HG02759 (cell line): ENCODE measurements around the gene AGBL1.
"Not testable (repeated sequence)": the region's sequence is repeated elsewhere in the genome, so short reads cannot be mapped to it uniquely, and the experiment has no call there.

Source experiments
- ATAC-seq: cut with Tn5 transposase; IDR thresholded peaks from one replicate; pipeline ENCODE4 v1.9.1; 2021; ENCODE audit warnings: mild to moderate bottlenecking, moderate library complexity; ENCODE audit not compliant: unreplicated experiment

Gene AGBL1

DNA sequence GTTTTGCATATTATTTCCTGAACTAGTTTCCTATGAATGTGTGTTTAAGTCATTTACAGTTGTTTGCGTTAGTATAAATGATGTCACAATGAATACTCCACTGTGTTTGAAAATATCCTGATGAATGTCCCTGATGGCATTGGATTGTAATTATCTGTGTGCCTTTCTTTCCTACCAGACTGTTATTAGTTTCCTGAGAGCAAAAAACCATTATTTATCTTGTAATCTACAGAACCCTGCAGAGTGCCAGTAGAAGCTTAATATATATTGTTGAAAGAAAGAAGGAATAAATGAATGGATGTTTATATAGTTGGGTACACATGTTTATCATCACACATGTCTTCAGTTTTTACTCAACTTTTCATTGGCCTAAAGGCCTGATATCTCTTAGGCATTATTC, 312.6 kb downstream of the AGBL1 start:
- no peak for ATAC-seq

DNA sequence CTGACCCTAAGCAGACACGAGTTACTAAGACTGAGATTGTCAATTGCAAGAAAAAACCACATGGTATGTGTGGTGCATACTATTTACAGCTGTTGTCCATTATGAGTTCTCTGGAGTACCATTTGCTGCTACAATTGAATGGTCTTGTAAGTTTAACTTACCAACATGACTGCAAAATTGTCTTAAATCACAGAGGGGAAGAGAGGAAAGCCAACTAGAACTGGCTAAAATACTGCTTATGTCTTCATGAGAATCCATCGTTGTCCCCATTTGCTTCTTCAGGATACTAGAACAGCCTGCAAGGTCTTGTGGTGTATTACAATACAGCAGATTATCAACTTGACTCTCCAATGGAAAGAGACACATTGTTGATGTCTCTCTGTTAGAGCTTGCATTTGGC, 313.2 kb downstream of the AGBL1 start:
- no peak for ATAC-seq

DNA sequence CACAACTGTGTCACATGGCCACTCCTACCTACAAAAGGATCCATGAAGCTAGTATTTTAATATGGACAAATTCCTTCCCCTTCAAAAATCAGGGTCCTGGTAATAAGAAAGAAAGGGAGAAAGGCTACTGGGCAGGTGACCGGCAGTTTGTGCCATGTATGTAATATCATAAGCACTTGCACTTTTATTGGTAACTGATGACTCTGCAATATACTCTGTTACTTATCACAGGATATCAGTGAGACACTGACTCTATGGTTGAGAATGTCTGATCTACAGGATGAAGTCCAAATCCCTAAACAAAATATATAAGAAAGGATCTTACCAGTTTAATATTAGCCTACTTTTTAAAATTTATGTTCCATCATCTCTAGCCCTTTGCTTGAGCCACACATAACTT, 315.2 kb downstream of the AGBL1 start:
- ATAC-seq, result no peak

DNA sequence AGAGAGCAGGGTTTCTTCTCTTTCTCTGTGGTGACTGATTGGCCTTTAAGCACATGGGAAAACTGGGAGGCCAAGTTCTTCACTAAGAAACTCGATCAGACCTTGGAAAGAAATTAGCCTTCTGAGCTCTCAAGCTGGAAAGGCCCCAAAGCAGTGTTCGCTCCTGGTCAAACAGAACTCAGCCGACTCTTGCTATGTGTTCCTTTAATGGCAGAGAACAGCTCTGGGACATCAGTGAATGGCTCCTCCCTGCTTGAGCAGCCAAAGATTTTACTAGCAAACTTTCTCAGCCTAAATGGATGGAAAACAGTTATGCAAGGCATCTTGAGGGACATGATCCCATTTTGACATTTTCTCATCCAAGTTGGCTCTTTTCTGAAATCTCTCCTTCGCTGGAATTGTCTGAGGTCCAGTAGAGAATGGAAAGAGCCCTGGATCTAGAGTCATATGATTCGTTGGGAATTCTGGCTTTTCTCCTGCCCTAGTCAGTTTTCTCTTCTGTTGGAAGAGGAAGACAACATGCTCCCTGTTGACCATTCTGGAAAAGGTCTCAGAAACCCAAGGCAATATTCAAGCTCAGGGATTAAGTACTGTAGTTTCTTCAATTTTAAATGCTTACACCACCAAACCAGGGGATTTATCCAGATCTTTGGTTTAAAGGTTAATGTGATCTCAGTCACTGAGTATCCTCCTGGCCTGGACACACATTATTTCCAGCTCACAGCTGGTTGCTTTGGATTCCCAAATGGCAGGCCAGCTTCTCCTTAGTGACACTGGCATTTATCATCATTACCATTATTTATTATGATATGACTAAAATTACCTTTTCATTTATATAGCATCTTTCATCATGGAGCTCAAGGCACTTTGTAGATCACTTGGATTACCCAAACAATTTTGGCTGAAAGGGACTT, 319.6 kb downstream of the AGBL1 start:
- ATAC-seq, result no peak

DNA sequence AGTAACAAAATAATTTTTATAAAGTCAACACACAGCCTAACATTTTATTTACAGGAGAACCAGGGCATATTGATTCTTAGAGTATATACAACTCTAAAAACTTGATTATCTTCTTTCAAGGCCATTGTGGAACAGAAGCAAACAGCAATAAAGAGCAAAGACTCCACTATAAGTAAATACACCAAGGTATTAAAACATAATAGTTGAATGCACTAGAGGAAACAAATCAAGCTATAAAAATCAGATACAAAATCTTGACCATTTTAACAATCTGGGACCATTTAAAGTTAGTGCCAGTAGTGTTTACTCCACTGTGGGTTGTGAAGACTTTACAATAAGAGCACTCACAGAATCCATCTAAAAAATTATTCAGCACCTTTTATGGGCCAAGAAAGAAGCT, 323.6 kb downstream of the AGBL1 start:
- no peak for ATAC-seq

DNA sequence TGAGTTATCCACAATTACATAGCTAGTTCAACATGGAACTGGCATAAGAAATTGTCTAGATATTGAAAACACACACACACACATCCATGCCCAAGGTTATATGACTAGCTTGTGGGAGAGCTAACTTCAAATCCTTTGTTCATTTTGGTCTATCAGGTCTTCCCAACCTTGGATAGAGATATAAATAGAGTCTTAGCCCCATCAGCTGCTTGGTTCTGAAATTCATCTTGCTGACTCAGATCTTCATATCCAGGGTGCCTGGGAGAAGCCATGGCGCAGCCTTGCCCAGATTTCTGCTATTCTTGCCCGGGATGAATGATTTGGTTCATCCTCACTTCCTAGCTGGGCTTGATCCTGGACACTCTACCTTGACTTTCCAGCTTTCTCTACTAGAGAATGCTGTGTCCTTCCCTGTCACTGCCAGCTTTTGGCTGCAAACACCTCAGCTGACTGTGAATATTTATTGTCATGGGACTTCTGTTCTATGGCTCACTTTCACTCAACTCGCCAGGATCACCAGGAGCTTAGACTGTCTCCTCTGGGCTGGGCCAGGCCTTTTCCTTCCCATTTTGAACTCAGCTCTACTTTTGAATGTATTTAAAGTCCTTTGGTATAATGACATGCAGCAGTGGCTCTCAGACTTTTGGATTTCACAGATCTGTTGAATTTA, 324.4 kb downstream of the AGBL1 start:
- ATAC-seq, result no peak

DNA sequence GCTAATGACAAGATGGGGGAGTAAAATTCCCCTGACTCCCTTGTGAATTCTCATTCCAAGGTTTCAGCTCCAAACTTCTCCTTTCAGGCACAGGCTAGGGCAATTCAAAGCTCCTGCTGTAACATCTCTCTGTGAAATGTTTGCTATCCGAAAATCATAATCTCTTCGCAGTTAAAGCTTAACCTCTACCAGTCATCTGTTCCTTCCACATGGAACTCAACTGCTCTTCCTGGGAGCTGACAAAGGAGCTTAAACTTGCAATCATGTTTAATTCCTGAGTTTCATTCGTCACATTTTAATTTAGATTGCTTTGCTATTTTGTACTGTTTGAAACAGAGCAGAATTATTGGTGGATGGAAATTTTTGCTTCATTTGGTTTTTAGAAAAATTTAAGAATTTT, 328.6 kb downstream of the AGBL1 start:
- ATAC-seq, result no peak

DNA sequence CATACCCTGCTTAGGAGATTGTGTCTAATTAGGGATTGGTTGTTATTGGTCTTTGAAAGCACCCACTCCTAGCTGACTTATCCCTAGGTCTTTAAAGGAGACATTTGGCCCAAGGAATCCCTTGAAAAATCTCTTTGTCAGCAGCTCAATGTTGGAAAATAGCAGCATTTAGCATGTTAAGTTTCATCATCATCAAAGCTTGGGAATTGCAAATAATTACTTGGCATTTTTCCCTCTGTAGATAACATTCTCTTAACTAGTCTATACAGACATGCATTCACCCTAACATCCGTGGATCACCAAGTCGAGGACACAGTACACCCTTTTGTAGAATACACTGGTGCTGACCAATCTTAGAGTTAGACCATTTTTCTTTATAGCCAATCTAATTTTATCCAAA, 332.2 kb downstream of the AGBL1 start:
- ATAC-seq, result no peak

DNA sequence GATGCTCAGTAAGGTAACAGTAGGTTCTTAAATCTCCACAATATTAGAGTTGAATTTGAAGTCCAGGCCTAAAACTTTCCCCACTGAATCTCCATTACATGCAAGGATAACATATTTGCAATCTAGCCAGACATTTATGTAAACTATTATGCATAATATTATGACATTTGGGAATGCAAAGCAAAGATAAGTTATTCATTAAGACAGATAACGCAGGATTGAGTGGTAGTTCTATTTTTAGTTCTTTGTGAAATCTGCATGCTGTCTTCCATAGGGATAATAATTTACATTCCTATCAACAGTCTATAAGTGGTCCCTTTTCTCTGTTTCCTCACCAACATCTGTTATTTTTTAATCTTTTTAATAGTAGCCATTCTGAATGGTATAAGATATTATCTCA, 333.5 kb downstream of the AGBL1 start:
- no peak for ATAC-seq

DNA sequence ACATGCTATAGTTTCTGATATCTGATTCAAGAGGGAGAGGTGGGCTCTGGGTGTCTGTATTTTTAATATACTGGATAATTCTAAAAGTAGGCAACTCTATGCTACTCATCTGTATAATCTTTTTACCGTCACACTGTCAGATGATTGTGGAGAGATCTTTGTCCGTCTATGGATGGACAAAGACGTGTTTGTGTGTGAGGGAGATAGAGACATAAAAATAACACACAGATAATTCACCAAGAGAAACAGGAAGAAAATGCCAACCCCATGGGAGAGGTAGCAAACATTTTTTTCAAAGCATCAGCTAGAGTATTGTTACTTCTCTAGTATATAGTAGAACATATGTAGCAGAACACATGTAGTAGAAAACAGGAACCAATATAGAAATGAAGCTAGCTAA, 346.1 kb downstream of the AGBL1 start:
- no peak for ATAC-seq

DNA sequence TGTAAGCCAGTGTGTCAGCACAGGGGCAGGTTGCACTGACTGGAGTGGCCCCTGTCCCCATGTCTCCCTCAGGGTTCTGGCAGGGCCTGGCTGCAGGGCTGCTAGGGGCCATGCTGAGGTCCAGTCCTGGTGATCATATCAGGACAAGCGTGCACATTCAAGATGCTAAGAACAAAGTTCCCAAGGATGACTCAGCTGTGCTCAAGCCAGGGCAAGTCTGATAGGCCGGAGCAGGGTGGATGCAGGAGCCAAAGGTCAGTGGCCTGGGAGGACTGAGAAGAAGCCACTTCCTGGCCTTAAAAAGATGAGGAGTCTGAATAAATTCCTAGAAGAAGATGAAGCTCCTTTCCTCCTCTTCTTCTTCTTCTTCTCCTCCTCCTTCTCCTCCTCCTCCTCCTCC, 353.2 kb downstream of the AGBL1 start:
- ATAC-seq, result no peak

DNA sequence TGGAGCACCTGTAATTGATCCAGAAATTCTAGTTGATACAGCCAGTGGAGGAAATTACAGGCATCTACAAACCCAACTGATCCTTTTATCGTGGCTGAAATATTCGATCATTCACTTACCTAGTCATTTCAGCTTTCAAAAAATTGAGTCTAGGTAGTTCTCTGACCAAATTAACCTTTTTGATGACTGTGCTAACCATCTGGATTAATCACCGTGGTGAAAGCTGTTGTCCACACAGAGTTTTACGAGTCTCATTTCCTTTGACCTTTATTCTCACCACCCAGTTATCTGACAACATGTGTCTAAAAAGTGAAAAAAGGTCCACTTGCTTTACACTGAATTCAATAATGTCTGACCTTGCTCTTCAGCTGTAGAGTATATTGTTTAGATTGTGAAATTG, 354.3 kb downstream of the AGBL1 start:
- ATAC-seq, result no peak

DNA sequence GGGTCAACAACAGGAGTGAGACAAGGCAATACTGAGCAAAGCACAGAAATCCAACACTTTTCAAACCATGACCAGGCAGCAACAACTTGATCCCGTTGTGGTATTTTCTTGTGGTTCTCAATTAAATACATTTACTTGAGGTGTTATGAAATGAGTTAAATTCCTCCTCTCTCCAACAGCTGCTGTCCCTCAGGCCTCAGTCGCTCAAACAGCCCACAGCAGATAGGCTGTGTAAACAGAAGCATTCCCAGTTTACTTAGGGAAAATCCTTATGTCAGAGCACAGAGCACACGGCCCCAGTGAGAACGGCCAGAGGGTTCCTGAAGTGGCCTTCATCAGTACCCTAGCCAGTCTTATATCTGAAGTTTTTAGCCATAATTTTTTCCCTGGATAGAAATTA, 359.9 kb downstream of the AGBL1 start:
- ATAC-seq, result no peak

DNA sequence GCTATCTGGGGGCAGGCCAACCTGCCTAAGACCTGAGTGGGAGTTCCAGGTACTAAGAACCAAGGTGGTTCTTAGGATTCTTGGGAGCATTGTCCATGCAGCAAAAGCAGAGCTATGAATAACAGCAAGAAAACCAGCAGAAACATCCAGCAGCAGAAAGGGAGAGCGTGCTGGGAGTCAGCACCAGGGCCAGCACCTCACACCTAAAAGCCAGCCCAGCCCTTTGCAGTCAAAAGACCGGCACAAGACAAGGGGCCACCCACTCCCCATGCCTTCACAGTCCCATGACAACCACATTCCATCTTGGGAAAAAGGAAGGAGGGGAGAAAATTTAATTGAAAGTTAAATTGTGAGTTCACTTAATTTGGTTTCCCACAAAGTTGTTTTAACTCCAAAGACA, 364.9 kb downstream of the AGBL1 start:
- no peak for ATAC-seq

DNA sequence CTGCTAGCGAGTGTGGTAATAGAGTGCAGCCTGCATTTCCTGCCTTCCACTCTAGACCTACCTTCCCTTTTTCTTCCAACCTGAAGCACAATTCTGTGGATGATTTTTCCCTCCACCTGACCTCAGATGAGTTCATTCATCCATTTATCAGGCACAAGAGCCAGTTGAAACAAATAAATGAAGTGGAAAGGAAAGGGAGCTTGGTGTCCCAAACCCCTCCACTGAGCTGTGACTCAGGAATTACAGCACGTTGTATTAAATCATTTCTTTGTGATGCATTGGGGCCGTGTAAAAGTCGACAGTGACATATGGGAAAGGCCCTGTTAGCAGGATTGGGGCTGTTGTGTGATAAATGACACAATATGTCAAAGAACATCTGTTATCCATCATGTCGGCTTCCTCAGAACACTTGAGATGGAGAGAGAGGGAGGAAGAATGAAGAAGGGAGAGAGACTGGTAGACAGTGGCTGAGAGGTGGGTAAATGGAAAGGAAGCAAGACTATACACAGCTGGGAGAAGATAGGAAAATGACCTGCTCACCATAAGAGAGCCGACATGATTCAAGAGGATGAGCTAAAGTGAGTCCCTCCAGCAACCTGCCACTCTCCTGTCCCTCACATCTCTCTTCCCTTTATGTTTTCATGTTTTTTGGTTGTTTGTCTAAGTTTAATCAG, 366.0 kb downstream of the AGBL1 start:
- no peak for ATAC-seq

DNA sequence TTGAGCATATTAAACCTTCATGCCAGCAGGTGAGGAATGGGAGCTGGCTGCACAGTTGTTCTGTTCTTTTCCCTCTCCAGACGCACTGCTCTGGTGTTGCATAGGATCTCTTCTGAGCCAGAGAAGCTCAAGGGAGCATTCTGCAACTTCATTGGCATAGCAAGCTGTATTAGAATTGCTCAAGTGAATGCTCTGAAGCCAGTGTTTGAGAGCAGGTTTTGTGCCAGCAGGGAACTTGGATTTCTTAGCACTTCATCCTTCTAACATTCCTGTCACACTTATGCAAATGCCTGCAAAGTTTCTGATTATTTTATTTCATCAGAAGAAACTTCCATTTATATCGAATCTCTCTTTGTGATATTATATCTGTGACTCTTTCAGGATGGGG, 366.6 kb downstream of the AGBL1 start:
- no peak for ATAC-seq

DNA sequence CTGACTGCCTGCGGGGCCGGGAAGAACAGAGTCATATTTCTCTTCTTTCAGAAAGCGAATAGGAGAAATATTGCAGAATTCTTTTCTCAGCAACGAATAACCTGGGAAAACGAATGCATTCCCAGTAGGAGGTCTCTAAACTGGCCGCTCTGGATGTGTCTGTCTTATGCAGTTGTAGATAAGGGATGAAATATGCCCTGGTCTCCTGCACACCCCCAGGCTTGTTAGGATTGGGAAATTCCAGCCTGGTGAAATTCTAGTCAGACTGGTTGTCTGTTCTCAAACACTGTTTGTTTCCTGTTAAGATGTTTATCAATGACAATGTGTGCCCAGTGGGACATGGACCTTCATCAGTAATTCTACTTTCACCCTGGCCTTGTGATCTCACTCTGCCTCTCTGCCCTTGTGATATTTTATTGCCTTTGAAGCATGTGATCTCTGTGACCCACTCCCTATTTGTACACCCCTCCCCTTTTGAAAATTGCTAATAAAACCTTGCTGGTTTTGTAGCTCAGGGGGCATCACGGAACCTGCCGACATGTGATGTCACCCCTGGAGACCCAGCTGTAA, 385.9 kb downstream of the AGBL1 start:
- not testable (repeated sequence) for ATAC-seq

DNA sequence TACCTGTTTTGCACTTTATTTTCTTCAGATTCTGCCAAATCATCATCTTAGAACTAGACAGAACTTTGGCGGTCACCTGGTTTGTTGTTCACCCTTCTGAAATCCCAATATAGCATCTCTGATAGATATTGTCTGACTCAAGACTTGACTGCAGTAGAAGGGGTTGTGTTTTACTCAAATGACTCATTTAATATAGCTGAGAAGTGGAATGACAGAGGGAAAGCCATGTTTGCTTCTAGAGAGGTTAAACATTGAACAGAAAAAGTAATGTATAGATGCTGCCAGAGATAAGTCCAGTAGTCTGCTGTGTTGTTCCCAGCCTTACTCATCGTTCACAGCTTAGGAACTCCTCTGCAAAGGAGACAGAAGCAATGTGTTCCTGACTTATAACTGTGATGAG, 402.0 kb downstream of the AGBL1 start:
- no peak for ATAC-seq

DNA sequence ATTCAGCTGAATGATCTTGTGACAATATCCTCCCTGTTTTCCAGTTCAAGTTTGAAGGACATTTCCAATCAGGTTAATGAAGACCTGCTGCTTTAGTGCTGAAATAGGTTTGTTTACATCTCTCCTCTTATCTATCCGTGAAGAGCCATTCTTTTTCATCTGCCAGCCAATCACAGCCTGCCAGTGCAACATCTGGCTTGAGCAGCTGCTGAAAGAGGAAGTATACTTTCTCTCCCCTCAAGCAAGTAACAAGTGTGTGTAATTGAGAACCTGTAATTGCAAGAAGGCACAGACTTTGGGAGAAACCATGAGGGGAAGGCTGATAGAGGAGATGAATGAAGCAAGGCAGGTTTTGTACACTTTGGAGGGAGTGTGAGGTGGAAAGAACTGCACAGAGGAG, 404.3 kb downstream of the AGBL1 start:
- peak; percentile 58 for ATAC-seq

DNA sequence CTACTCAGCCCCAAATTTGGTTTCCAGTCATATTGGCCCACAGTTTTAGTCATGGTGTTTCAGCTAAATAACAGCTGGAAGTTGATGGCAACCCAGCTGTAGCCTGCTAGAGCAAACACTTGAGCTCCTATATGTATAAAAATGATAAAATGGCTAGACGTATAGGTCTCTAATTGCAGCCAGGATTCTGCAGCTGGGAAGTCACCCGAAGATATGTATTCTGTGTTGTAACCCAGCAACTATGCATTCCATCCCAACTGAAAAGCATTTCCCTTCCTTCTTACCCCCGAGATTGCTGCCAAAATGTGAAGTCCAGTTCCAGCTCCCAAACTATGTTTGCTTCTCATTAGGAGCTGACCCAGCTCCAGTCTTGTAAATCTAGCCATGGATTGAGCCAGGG, 408.4 kb downstream of the AGBL1 start:
- ATAC-seq, result no peak

DNA sequence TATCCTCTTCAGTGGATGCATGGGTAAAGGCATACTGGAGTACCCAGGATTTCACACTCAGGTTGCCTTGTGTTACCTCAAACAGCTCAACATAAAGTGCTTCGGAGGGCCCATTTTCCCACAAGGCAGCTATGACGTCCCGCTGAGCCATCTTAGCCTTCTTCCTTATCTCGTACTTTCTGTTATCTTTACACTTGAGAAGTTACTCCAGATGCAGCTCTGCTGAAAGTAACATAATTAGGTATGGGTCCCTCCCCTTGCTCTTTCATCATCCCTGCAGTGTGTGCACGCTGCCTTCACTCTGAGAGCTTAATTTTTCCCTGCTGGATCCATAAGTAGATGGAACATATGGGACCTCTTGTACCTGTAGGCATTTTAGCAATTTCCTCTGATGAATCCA, 410.3 kb downstream of the AGBL1 start:
- no peak for ATAC-seq

DNA sequence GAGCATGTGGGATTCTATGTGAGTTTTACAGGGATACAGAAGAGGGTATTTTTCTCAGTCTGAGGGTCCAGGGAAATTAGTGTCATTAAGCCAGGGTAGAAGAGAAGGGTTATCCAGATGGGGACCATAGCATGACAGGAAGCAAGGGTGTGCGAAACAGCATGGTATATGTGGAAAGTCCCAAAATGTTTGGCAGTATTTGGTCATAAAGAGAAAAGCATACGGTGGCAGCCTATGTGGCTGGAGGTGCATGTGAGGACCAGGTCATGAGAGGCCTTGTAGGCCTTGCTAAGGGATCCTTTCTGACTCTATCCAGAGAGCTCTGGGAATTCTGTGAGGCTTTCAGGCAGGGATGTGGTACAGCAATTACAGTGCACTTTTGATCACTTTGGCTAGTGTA, 411.4 kb downstream of the AGBL1 start:
- ATAC-seq, result no peak
